SW 1271 (cell line): Measurements from ENCODE around the gene MYL10.

ENCODE experiments used
- DNase-seq, 2 experiments: peaks; one replicate each; lab custom pipeline; 2025; lab: John Stamatoyannopoulos, UW

Gene MYL10

GRCh38 chr7:101567230-101567629 lies 61.9 kb downstream of the MYL10 start:
- no peak for DNase-seq

- no peak for DNase-seq
These were observed 63.4 kb downstream of the MYL10 start for GRCh38 chr7:101565601-101566209.

DNA sequence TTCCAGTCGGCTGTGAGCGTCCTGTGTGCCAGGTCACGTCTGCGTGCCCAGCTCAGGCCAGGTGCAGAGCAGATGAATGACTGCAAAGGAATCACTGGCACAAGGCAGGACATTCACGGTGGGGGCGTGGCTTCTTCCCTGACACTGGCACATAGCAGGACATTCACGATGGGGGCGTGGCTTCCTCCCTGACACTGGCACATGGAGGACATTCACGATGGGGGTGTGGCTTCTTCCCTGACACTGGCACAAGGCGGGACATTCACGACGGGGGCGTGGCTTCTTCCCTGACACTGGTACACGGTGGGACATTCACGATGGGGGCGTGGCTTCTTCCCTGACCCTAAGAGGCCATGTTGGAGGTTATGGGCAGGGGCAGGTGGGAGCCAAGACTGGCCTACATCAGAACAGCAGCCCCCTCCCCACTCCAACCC lies 64.3 kb downstream of the MYL10 start:
- DNase-seq = peak; percentile 45 to 74

GRCh38 chr7:101563943-101564777 lies 64.9 kb downstream of the MYL10 start:
- DNase-seq = no peak
